ENCODE measurements around the gene CD52.

The CD52 gene

GRCh38 chr1:26335774-26336476 lies 18.2 kb downstream of the CD52 start:
- DNase-seq (ENCODE audit: low read depth) = no peak

- DNase-seq (ENCODE audit: low read depth) = peak; percentile 30
Measured at GRCh38 chr1:26336477-26337205, 18.9 kb downstream of the CD52 start.

- no peak for DNase-seq (ENCODE audit: low read depth)
Measured at GRCh38 chr1:26337206-26337535, 19.4 kb downstream of the CD52 start.

GRCh38 chr1:26337625-26338024 lies 19.9 kb downstream of the CD52 start:
- no peak for DNase-seq (ENCODE audit: low read depth)

- DNase-seq (ENCODE audit: low read depth) = no peak
Measured at GRCh38 chr1:26338670-26339069, 20.9 kb downstream of the CD52 start.

- peak; percentile 13 for DNase-seq (ENCODE audit: low read depth)
Measured at GRCh38 chr1:26340047-26340481, 22.3 kb downstream of the CD52 start.

- DNase-seq (ENCODE audit: low read depth) = no peak
Measured at GRCh38 chr1:26344147-26344920, 26.6 kb downstream of the CD52 start.

- no peak for DNase-seq (ENCODE audit: low read depth)
Measured at GRCh38 chr1:26345718-26346117, 28.0 kb downstream of the CD52 start.

- DNase-seq (ENCODE audit: low read depth) = no peak
Measured at GRCh38 chr1:26346274-26347033, 28.7 kb downstream of the CD52 start.

- peak; percentile 90 for DNase-seq (ENCODE audit: low read depth)
Measured at GRCh38 chr1:26349188-26349876, 31.6 kb downstream of the CD52 start.

GRCh38 chr1:26349877-26350244 lies 32.1 kb downstream of the CD52 start:
- no peak for DNase-seq (ENCODE audit: low read depth)

- no peak for DNase-seq (ENCODE audit: low read depth)
Measured at GRCh38 chr1:26350343-26350700, 32.6 kb downstream of the CD52 start.

GRCh38 chr1:26350701-26351589 lies 33.2 kb downstream of the CD52 start:
- DNase-seq (ENCODE audit: low read depth) = peak; percentile 70

GRCh38 chr1:26351590-26352337 lies 34.0 kb downstream of the CD52 start:
- peak; percentile 41 for DNase-seq (ENCODE audit: low read depth)

- no peak for DNase-seq (ENCODE audit: low read depth)
Measured at GRCh38 chr1:26352338-26352679, 34.6 kb downstream of the CD52 start.

GRCh38 chr1:26353210-26353859 lies 35.6 kb downstream of the CD52 start:
- no peak for DNase-seq (ENCODE audit: low read depth)

GRCh38 chr1:26353976-26354820 lies 36.4 kb downstream of the CD52 start, which contains the start of gene CRYBG2:
TSS of gene CRYBG2 (minus strand) at chr1:26354130. CDS start at chr1:26346657, 7,473 bp downstream.
- no peak for DNase-seq (ENCODE audit: low read depth)

- no peak for DNase-seq (ENCODE audit: low read depth)
Measured at GRCh38 chr1:26354972-26355371, 37.2 kb downstream of the CD52 start.

Data from EH (cell line).